ENCODE data around the gene LRP1-AS.
A peak's percentile ranks its signal among the peaks of the same experiment; 100 is the strongest.

Gene LRP1-AS

DNA sequence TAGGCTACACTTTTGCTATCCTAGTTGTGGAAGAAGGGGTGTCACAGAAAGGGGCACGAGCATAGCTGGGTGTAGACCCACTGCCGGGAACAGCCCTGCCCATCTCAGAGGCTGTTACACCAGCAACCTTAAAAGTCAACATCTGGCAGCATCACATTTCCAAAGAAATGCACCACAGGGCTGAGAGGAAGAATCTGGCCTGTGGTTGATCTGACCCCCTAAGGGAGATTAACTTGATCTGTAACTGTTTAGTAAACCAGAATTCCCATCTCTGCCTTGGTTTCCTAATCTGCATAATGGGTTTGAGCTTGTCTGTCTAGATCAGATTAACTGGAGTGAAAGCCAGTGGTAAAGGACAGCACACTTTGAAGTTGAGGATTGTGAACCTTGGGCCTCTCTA is 1.3 kb downstream of the LRP1-AS start:
- H3K27ac ChIP-seq (ENCODE audit: low read length) = no peak overlapping the region
- H3K9ac ChIP-seq (ENCODE audit: low read length) = no peak overlapping the region
- H3K4me1 ChIP-seq (ENCODE audit: control insufficient read depth, low read depth, low read length) = no peaks in the 10 kb centered on the region

GRCh38 chr12:57145460-57146059 is 1.9 kb downstream of the LRP1-AS start:
- Histone ChIP-seq H3K36me3 (ENCODE audit: control insufficient read depth, low read depth, low read length) (peaks cover 74% of the 10 kb centered on the region), H3K4me3 (ENCODE audit: low read length) (no peak overlapping the region), H3K9me3 (ENCODE audit: control insufficient read depth, low read depth, low read length) (no peaks in the 10 kb centered on the region), H3K27ac (ENCODE audit: low read length) (no peak overlapping the region), H3K27me3 (ENCODE audit: control insufficient read depth, insufficient read depth, low read length) (no peaks in the 10 kb centered on the region), H3K9ac (ENCODE audit: low read length) (no peak overlapping the region), H3K4me1 (ENCODE audit: control insufficient read depth, low read depth, low read length) (no peaks in the 10 kb centered on the region)

More for the DNA sequence above, 1.3 kb downstream of the LRP1-AS start:
- Histone ChIP-seq H3K9me3 (ENCODE audit: control insufficient read depth, low read depth, low read length) (no peaks in the 10 kb centered on the region), H3K27me3 (ENCODE audit: control insufficient read depth, insufficient read depth, low read length) (no peaks in the 10 kb centered on the region), H3K4me3 (ENCODE audit: low read length) (no peak overlapping the region), H3K36me3 (ENCODE audit: control insufficient read depth, low read depth, low read length) (peaks cover 72% of the 10 kb centered on the region)

- no peak overlapping the region for H3K9ac ChIP-seq (ENCODE audit: low read length)
- no peak overlapping the region for H3K27ac ChIP-seq (ENCODE audit: low read length)
- no peaks in the 10 kb centered on the region for H3K4me1 ChIP-seq (ENCODE audit: control insufficient read depth, low read depth, low read length)
- H3K27me3 ChIP-seq (ENCODE audit: control insufficient read depth, insufficient read depth, low read length) = no peaks in the 10 kb centered on the region
- H3K36me3 ChIP-seq (ENCODE audit: control insufficient read depth, low read depth, low read length) = peaks cover 83% of the 10 kb centered on the region
- H3K9me3 ChIP-seq (ENCODE audit: control insufficient read depth, low read depth, low read length) = no peaks in the 10 kb centered on the region
- H3K4me3 ChIP-seq (ENCODE audit: low read length) = no peak overlapping the region
These were observed 4.0 kb downstream of the LRP1-AS start for GRCh38 chr12:57143454-57143853.

- Histone ChIP-seq H3K9ac (ENCODE audit: low read length) (no peak overlapping the region), H3K27ac (ENCODE audit: low read length) (no peak overlapping the region), H3K27me3 (ENCODE audit: control insufficient read depth, insufficient read depth, low read length) (no peaks in the 10 kb centered on the region), H3K36me3 (ENCODE audit: control insufficient read depth, low read depth, low read length) (peaks cover 78% of the 10 kb centered on the region), H3K9me3 (ENCODE audit: control insufficient read depth, low read depth, low read length) (no peaks in the 10 kb centered on the region), H3K4me3 (ENCODE audit: low read length) (no peak overlapping the region), H3K4me1 (ENCODE audit: control insufficient read depth, low read depth, low read length) (no peaks in the 10 kb centered on the region)
These were observed 4.7 kb downstream of the LRP1-AS start for GRCh38 chr12:57142727-57143126.

DNA sequence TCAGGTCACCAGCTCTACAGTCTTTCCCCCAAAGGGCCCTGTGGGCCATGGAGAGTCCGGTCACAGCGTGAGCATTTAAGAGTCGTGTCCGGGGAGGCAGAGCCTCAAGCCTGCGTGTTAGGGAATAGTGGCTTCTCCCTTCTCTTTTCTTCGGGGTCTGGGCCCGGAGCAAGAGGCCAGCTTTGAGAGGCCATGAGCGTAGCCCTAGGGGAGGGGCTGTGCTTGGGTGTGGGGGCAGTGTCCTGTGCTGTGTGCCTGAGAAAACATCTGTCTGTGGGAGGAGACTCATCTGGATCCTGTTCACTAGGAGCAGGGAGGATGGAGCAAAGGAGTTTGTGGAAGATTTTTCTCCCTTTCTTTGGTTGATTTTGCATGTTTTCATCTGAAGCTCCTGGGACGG is 5.3 kb downstream of the LRP1-AS start:
- Histone ChIP-seq H3K4me3 (ENCODE audit: low read length) (no peak overlapping the region), H3K4me1 (ENCODE audit: control insufficient read depth, low read depth, low read length) (no peaks in the 10 kb centered on the region), H3K27me3 (ENCODE audit: control insufficient read depth, insufficient read depth, low read length) (no peaks in the 10 kb centered on the region), H3K27ac (ENCODE audit: low read length) (no peak overlapping the region), H3K9ac (ENCODE audit: low read length) (no peak overlapping the region), H3K9me3 (ENCODE audit: control insufficient read depth, low read depth, low read length) (no peaks in the 10 kb centered on the region), H3K36me3 (ENCODE audit: control insufficient read depth, low read depth, low read length) (peaks cover 78% of the 10 kb centered on the region)

- no peak overlapping the region for H3K4me3 ChIP-seq (ENCODE audit: low read length)
- no peak overlapping the region for H3K27ac ChIP-seq (ENCODE audit: low read length)
- H3K4me1 ChIP-seq (ENCODE audit: control insufficient read depth, low read depth, low read length) = peaks cover 3% of the 10 kb centered on the region
- H3K36me3 ChIP-seq (ENCODE audit: control insufficient read depth, low read depth, low read length) = peaks cover 72% of the 10 kb centered on the region
- H3K9me3 ChIP-seq (ENCODE audit: control insufficient read depth, low read depth, low read length) = no peaks in the 10 kb centered on the region
- H3K9ac ChIP-seq (ENCODE audit: low read length) = no peak overlapping the region
- H3K27me3 ChIP-seq (ENCODE audit: control insufficient read depth, insufficient read depth, low read length) = no peaks in the 10 kb centered on the region
These were observed 6.2 kb downstream of the LRP1-AS start for GRCh38 chr12:57141249-57141648.

DNA sequence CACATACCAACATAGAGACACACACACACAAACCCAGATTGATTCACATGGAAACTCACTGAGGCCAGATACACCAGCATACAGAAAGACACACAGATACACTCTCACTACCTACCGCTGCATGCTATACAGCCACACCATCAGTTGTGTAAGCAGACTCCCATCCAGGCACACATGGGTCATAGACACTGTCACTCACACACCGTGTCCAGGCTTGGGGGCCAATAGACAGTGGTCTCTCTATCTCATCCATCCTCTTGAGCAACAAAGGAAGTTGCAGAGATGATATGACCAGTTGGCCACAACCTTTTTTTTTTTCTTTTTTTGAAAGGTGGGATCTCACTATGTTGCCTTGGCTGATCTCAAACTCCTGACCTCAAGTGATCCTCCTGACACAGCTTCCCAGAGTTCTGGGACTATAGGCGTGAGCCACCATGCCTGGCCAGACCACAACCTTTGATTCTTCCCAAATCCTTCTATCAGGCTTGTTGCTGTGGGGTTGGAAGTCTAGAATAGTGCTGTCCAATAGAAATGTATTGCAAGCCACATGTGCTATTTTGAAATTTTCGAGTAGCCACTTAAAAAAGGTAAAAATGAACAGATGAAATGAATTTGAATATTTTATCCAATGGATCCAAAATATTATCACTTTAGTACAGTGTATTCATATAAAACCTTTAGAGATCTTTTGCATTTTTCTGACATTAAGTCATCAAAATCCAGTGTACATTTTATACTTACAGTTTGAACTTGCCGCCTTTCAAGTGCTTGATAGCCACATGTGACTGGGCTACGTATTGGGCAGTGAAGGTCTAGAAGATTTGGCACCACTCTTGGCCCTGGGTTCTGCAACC is 7.4 kb downstream of the LRP1-AS start:
- peaks cover 12% of the 10 kb centered on the region for H3K4me1 ChIP-seq (ENCODE audit: control insufficient read depth, low read depth, low read length)
- no peaks in the 10 kb centered on the region for H3K27me3 ChIP-seq (ENCODE audit: control insufficient read depth, insufficient read depth, low read length)
- H3K4me3 ChIP-seq (ENCODE audit: low read length) = no peak overlapping the region
- no peak overlapping the region for H3K27ac ChIP-seq (ENCODE audit: low read length)
- H3K36me3 ChIP-seq (ENCODE audit: control insufficient read depth, low read depth, low read length) = peaks cover 60% of the 10 kb centered on the region
- H3K9ac ChIP-seq (ENCODE audit: low read length) = no peak overlapping the region
- no peaks in the 10 kb centered on the region for H3K9me3 ChIP-seq (ENCODE audit: control insufficient read depth, low read depth, low read length)

DNA sequence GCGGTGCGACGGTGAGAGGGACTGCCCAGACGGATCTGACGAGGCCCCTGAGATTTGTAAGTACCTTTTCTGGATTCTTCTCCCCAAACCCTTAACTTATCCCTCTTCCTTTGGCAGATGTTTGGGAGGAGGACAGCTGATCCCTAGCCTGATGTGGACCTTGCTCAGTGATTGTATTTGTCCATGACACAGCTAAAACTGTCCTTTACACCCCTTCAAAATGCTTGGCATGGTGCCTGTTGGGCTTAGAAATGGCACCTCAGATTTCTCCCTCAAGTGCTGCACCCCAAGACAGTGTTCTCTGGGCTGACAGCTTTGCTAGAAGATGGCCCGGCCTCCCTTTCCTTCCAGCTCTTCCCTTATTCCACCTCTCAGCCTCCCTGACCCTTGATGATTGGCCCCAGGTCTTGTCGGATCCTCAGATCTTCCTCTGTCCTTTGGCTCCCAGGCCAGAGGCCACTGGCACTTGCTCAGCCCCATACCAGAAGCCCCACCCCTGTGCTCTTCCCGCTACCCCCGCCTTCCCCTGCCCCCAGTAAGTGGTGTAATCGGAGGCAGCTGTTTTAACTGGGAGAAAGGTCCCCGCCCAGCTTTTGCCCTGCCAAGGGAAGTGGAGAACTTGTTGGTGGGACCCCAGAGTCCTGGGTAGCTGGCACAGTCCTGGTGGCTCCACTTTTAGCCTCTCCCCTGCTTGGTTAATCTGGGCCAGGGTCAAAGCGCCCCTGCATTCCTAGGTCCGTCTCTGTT is 8.7 kb downstream of the LRP1-AS start:
- Histone ChIP-seq H3K27me3 (ENCODE audit: control insufficient read depth, insufficient read depth, low read length) (no peaks in the 10 kb centered on the region), H3K9me3 (ENCODE audit: control insufficient read depth, low read depth, low read length) (no peaks in the 10 kb centered on the region), H3K27ac (ENCODE audit: low read length) (no peak overlapping the region), H3K4me3 (ENCODE audit: low read length) (no peak overlapping the region), H3K4me1 (ENCODE audit: control insufficient read depth, low read depth, low read length) (peaks cover 19% of the 10 kb centered on the region), H3K9ac (ENCODE audit: low read length) (no peak overlapping the region), H3K36me3 (ENCODE audit: control insufficient read depth, low read depth, low read length) (peaks cover 47% of the 10 kb centered on the region)

- Histone ChIP-seq H3K27ac (ENCODE audit: low read length) (peak overlapping the region; percentile 70), H3K36me3 (ENCODE audit: control insufficient read depth, low read depth, low read length) (peaks cover 20% of the 10 kb centered on the region), H3K9ac (ENCODE audit: low read length) (peak overlapping the region; percentile 41), H3K9me3 (ENCODE audit: control insufficient read depth, low read depth, low read length) (no peaks in the 10 kb centered on the region), H3K27me3 (ENCODE audit: control insufficient read depth, insufficient read depth, low read length) (no peaks in the 10 kb centered on the region), H3K4me3 (ENCODE audit: low read length) (peak overlapping the region; percentile 32), H3K4me1 (ENCODE audit: control insufficient read depth, low read depth, low read length) (peaks cover 46% of the 10 kb centered on the region)
These were observed 11.7 kb downstream of the LRP1-AS start for GRCh38 chr12:57135527-57136326.

DNA sequence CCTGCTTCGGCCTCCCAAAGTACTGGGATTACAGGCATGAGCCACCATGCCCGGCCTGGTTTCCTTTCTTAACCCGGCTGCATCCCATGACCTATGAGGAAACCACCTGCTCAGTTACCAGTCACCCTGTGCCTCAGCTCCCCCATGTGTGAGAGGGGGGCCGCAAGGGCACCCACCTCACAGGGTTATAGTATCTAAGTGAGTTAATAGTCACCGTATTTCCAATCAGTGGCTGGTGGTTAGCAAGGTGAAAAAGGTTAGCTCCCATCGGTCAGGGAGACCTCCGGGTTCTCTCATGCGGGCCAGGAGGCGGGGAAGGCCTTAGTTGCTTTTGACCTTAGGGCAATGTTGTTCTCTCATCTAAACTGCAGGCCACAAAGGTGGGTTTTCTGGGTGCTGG is 12.5 kb downstream of the LRP1-AS start:
- Histone ChIP-seq H3K27me3 (ENCODE audit: control insufficient read depth, insufficient read depth, low read length) (no peaks in the 10 kb centered on the region), H3K4me3 (ENCODE audit: low read length) (no peak overlapping the region), H3K36me3 (ENCODE audit: control insufficient read depth, low read depth, low read length) (peaks cover 16% of the 10 kb centered on the region), H3K27ac (ENCODE audit: low read length) (peak overlapping the region; percentile 70), H3K9me3 (ENCODE audit: control insufficient read depth, low read depth, low read length) (no peaks in the 10 kb centered on the region), H3K9ac (ENCODE audit: low read length) (no peak overlapping the region), H3K4me1 (ENCODE audit: control insufficient read depth, low read depth, low read length) (peaks cover 53% of the 10 kb centered on the region)

- Histone ChIP-seq H3K27me3 (ENCODE audit: control insufficient read depth, insufficient read depth, low read length) (no peaks in the 10 kb centered on the region), H3K27ac (ENCODE audit: low read length) (no peak overlapping the region), H3K4me3 (ENCODE audit: low read length) (no peak overlapping the region), H3K36me3 (ENCODE audit: control insufficient read depth, low read depth, low read length) (peaks cover 6% of the 10 kb centered on the region), H3K4me1 (ENCODE audit: control insufficient read depth, low read depth, low read length) (peaks cover 55% of the 10 kb centered on the region), H3K9me3 (ENCODE audit: control insufficient read depth, low read depth, low read length) (no peaks in the 10 kb centered on the region), H3K9ac (ENCODE audit: low read length) (no peak overlapping the region)
These were observed 13.5 kb downstream of the LRP1-AS start for GRCh38 chr12:57133916-57134315.

All from iPS-18a (cell line).